Spleen (tissue), 7 donors: Measurements from ENCODE around the gene DENND1A.

Experiments used
- CTCF ChIP-seq, 11 experiments: fragments of 200-600 bp in 7 of 11; fragments of 450-650 bp in 4 of 11; sonication (generic) in 4 of 11; IDR thresholded peaks in 8 of 11; conservative IDR thresholded peaks in 3 of 11; 1 replicate in 7 of 11; 2 replicates in 4 of 11; pipeline versions ENCODE4 v1.4.0 to v1.8.0; 2016 to 2021; ENCODE audit warnings: antibody characterized with exemption in 11 of 11, inconsistent platforms in 4 of 11, mild to moderate bottlenecking in 1 of 11
- POLR2A ChIP-seq, 3 donors: fragments of 450-650 bp; IDR thresholded peaks; one replicate each; pipeline ENCODE4 v1.5.1; 2017; ENCODE audit warnings: antibody characterized with exemption in 3 of 3, mild to moderate bottlenecking in 1 of 3
- POLR2AphosphoS5 ChIP-seq, 3 donors: sonication (generic); formaldehyde crosslinking; IDR thresholded peaks; one replicate each; pipeline ENCODE4 v1.5.1; 2017; ENCODE audit warnings: antibody characterized with exemption in 3 of 3
- donor health status: DM: no; HTN: no; CAD: no; lungs with moderate emphysema.
- donor health status: DM: no; HTN: no; CAD: no.
- donor health status: DM: no; HTN: no; CAD: no.

GRCh38 chr9:123408313-123409262 lies 521.3 kb downstream of the DENND1A start:
- TF ChIP-seq POLR2A (IDR thresholded peaks at IDR 0.05) (no peak), POLR2AphosphoS5 (IDR thresholded peaks at IDR 0.05) (no peak), CTCF (IDR thresholded peaks at IDR 0.05 in 8 of 11, conservative IDR thresholded peaks at IDR 0.05 in 3 of 11) (no peak)
